Measurements from ENCODE around the gene PSMB7.

DNA sequence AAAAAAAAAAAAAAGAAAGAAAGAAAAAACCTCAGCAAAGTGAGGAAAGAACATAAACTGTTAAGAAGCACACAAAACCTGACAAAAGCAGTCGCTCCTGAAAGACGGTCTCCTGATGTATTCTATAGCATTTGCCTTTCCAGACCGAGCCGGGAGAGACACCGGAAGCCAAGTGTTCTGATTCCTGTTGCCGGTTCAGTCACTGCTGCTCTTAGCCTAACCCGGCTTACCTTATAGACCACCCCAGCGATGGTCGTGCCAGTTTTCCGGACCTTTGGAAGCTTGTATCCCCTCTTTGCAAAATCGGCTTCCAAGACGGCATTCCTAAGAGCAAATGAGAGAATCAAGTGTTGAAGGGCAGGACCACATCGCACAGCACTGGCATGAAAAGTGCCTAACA, 630 bp downstream of the PSMB7 start:
- no peak for TF ChIP-seq YY1 (IDR thresholded peaks at IDR 0.05; ENCODE audit: insufficient read depth, insufficient read length)
- no peak for TF ChIP-seq SUZ12 (IDR thresholded peaks at IDR 0.05; ENCODE audit: extremely low read depth, insufficient read depth, insufficient read length)
